GM10847 (cell line): ENCODE data around the gene ZNF593.

Experiments
- POLR2A ChIP-seq: IDR thresholded peaks from 2 replicates; pipeline ENCODE4 v1.6.1; 2011; ENCODE audit not compliant: insufficient read length; ENCODE audit errors: extremely low read depth

Gene ZNF593

GRCh38 chr1:26169669-26170471 lies at the start of gene ZNF593:
Gene ZNF593, plus strand, starts transcription at chr1:26169908. Its CDS starts 76 bp downstream, at chr1:26169984.
- peak; percentile 80 for TF ChIP-seq POLR2A

- TF ChIP-seq POLR2A = no peak
Measured at GRCh38 chr1:26121854-26122773, 47.6 kb upstream of the ZNF593 start.

- no peak for TF ChIP-seq POLR2A
Measured at GRCh38 chr1:26122988-26123973, 46.4 kb upstream of the ZNF593 start.

- TF ChIP-seq POLR2A = no peak
Measured at GRCh38 chr1:26124418-26125331, 45.0 kb upstream of the ZNF593 start.

GRCh38 chr1:26125382-26125781 lies 44.3 kb upstream of the ZNF593 start:
- no peak for TF ChIP-seq POLR2A

- no peak for TF ChIP-seq POLR2A
Measured at GRCh38 chr1:26125946-26126320, 43.8 kb upstream of the ZNF593 start.

- no peak for TF ChIP-seq POLR2A
Measured at GRCh38 chr1:26126321-26127084, 43.2 kb upstream of the ZNF593 start.

- TF ChIP-seq POLR2A = no peak
Measured at GRCh38 chr1:26127235-26128163, 42.2 kb upstream of the ZNF593 start.

GRCh38 chr1:26129778-26130177 lies 39.9 kb upstream of the ZNF593 start:
- no peak for TF ChIP-seq POLR2A

GRCh38 chr1:26130695-26131094 lies 39.0 kb upstream of the ZNF593 start:
- TF ChIP-seq POLR2A = no peak

- TF ChIP-seq POLR2A = no peak
Measured at GRCh38 chr1:26132128-26132833, 37.4 kb upstream of the ZNF593 start.

GRCh38 chr1:26132834-26133167 lies 36.9 kb upstream of the ZNF593 start:
- TF ChIP-seq POLR2A = no peak
